C1 segment of cervical spinal cord (tissue), 14 donors: ENCODE results near the gene IL19.

Source experiments
- DNase-seq, 14 donors: peaks; one replicate each; lab custom pipeline; 2025; lab: John Stamatoyannopoulos, UW

IL19 gene

DNA sequence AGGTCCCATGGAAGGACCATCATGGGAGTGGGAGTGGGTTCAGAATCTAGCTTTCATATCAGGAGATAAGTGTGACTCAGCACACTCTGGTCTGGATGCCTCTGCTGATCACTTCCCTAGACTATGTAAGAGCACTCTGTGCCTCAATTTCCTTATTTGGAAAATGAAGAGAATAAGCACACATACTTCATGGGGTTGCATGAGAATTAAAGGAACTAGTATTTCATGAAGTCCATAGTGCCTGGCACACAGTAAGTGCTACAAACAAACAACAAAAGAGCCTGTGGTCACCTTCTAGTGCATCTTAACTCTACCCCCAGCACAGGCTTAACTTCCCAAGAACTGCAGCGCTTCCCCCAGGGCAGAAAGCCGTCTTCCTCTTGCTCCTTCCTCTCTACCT, 85.3 kb downstream of the IL19 start:
- DNase-seq: no peak

DNA sequence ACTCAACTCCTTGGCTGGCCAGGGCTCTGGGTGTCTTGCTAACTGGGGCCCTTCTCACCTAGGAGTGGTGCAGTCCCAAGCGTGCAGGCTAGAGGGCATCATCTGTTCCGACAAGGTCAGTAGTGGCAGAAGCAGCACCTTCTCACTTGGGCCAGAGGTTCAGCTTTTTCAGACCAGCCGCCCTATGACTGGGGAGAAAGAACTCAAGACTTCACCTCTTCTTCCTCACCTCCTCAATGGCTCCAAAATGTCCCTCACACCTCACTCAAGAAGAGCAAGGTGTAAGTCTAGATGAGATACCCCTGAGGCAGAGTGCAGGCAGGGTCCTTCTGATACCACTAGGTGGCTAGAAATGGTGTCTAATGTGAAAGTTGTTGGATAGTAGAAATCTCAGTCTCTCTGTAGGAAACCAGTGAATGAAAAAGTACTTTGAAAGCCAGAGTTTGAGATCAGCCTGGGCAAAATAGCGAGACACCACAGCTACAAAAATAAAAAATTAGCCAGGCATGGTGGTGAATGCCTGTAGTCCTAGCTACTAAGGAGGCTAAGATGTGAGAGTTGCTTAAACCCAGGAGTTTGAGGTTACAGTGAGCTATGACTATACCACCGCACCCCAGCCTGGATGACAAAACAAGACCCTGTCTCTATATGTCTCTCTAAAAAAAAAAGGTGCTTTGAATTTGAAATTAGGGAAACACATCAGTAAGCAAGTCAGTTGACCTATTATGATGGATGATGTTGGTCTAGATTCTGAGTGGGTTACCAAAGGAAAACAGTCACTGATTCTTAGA, 86.3 kb downstream of the IL19 start:
- no peak for DNase-seq

DNA sequence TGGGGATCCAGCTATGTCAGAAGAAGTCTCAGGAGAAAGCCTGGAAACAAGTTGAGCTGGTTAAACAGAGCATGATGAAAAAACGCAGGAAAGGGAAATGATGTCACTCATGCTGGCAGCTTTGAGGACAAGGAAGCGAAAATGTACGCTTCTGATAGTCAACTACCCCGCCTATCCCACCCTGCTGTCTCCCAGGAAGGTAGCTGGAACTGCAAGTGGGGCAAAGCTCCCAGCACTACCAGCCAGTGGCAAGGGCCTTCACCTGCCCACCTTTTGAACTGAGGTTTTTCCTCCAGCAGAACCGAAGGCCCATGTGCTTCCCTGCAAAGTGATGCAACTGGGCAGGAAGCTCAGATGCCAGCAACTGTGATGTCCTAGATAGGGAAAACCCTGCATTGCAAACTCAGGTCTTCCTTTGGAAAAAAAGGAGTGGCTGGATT, 88.5 kb downstream of the IL19 start:
- peak in 3 of 14 donors; percentile 5 to 7 (median 6) for DNase-seq

DNA sequence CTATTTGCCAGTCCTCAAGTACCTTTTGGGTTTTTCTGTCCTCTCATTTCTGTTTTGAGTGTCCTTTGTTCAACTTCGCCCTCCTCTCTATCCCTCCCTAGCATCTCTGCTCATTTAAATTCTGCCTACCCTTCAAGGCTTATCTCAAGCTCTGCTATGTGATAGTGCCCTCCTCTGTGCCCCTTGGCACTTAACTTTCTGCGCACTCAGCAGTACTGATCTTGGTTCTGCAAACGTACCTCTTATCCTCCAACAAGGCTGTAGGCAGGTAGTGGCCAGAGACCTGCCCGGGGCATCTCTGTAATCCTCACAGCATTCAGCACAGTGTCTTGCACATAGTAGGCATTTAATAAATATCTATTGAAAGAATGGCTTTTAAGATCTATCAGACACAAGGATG, 89.6 kb downstream of the IL19 start:
- no peak for DNase-seq

DNA sequence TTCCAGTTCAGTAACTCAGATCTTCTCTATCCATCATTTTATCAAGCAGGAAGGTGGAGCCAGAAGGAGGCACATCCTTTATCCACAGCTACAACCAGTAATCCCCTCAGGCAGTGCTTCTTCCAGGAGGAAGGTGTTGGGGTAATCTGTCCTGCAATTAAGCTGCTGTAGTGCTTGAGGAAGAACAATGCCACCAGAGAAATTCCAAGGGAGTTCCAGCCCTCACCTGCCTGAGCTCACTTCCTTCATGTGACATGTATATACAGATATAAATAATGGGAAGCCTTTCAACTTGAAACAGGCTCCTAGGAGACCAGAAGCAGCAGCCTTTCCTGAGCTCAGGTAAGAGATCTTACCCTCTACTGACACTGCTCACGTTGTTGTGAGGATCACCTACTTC, 92.7 kb downstream of the IL19 start:
- DNase-seq: no peak

DNA sequence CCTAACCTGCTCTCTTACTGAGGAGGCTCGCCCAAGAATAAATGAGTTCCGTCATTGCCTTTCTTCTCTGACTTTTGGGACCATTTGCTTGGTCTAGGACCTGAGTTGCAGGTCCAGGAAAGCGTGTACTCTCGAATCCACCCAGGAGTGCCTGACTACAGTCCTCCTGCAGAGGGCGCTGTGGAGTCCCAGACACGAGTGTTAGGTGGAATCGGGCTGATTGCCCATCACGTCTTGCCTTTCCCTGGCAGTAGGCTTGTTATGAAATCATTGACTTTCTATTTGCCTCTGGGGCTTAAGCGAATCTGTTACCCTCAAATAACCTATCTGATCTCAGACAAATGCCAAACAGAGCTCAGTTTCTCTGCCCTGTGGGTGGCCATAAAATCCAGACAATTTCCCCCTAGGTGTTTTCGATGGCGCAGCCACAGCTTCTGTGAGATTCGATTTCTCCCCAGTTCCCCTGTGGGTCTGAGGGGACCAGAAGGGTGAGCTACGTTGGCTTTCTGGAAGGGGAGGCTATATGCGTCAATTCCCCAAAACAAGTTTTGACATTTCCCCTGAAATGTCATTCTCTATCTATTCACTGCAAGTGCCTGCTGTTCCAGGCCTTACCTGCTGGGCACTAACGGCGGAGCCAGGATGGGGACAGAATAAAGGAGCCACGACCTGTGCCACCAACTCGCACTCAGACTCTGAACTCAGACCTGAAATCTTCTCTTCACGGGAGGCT, 94.5 kb downstream of the IL19 start, which contains the start of gene IL20:
IL20 (plus strand) TSS at position 685 of the 733 bp plus-strand sequence. CDS start 230 bp downstream, outside the sequence.
- peak in 8 of 14 donors; percentile 3 to 34 (median 19) for DNase-seq

DNA sequence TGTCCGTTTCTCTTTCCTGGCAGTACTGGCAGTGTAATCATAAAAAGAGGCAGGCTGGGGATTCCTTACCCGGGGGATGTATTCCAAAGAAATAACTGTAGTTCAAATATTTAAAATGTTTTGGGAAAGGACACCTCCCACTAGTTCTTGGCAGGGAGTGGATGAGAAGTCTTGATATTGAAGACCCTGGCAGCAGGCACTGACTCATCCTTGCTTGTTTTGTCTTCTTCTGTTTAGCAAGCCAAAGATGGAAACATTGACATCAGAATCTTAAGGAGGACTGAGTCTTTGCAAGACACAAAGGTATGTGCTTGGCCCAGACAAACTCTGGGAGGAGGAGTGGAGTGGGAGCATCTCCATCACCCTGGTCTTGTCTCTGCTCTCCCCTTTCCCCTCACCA, 95.5 kb downstream of the IL19 start:
- no peak for DNase-seq

DNA sequence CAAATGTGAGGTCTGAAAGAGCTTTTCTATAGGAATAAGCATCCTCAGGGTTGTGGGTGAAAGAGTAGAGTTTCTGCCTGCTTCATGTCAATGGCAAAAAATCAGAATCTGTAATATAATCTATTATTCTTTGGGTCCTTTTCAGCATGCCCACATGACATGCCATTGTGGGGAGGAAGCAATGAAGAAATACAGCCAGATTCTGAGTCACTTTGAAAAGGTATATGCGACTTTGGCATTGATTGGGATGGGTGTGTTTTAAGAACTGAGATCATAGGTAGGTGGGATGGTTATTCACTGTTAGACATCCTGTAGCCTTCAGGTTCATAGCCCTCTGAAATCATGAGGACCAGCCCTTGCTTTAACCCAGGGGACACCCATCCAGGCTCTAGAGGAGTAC, 96.7 kb downstream of the IL19 start:
- no peak for DNase-seq

DNA sequence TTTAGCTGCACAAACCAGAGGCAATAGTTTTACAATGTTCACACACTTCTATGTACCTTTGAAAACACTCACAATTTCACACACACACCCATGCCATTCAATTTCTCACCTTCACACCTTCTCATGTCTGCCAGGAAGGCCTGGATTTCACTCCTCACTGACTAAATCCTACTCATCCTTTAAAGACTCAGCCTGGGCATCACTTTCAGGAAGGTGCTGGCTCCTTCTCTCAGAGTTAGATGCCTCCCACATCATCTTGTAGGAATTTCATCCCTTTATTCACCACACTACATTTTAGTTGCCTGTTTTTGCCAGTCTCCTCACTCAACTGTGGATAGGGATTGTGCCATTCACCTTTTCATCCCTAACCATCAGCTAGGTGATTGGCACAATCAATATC, 97.1 kb downstream of the IL19 start:
- DNase-seq: no peak

DNA sequence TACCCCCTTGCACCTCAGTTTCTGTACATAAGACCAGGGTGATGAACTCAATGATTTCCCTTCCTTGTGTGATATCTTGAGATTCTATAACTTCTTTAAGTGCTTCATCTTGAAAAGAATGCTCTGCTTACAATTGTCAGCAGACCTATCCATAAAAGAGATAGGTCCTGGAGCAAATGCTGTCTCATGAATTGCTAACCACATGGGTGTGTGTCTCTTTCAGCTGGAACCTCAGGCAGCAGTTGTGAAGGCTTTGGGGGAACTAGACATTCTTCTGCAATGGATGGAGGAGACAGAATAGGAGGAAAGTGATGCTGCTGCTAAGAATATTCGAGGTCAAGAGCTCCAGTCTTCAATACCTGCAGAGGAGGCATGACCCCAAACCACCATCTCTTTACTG, 97.7 kb downstream of the IL19 start:
- no peak for DNase-seq

DNA sequence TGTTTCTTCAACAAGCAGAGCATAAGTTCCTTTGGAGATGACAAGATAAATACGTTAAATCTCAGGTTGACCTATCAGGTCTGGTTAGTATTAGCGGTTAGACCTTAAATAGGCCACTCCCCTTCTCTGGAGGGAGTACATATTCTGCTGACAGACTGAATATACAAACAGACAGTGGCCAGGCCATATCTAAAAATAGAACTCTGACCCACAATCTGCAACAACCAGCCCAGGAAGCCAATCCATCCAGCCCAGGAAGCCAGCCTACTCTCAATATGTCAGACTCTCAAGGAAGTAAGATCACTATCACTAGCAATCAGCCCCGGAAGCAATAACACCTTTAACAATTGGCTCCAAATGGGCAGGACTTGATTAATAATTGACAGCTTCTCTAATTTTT, 101.6 kb downstream of the IL19 start:
- DNase-seq: no peak

DNA sequence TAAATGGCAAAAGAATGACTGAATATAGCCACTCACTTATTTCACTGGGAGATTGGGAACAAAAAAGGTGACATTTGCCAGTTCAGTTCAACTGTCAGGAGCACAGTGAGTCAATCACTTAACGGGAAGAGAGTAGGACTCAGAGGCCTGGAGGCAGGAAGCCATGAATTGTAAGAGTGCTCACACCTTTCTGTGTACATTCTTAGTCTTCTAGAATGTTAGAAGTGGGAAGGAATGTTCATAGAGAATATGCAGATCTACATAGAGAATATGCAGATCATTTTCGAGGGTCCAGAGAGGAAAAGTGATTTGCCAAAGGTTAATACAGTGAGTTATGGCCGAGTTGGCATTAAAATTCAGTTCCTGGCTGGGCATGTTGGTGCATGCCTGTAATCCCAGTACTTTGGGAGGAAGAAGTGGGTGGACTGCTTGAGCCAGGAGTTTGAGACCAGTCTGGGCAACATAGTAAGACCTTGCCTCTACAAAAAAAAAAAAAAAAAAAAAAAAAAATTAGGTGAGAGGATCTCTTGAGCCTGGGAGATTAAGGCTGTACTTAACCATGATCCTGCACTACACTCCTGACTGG, 103.1 kb downstream of the IL19 start:
- DNase-seq: no peak

DNA sequence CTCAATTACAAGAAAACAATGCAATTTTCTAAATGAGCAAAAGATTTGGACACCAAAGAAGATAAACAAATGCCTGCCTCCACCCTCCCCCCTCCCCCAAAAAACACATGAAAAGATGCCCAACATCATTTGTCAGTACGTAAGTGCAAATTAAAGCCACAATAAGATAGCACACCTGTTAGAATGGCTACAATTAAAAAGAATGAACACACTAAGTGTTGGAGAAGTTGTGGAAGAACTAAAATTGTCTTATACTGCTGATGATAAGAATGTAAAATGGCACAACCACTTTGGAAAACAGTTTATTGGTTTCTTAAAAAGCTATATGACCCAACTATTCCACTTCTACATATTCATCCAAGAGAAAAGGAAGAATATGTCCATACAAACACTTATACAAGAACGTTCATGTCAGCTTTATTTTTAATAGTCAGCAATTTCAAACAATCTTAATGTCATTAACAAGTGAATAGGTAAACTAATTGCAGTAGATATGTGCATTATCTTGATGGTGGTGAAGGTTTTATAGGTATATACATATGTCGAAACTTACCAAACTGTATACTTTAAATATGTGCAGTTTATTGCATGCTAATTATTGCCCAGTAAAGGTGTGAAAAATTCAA, 105.3 kb downstream of the IL19 start:
- no peak for DNase-seq

DNA sequence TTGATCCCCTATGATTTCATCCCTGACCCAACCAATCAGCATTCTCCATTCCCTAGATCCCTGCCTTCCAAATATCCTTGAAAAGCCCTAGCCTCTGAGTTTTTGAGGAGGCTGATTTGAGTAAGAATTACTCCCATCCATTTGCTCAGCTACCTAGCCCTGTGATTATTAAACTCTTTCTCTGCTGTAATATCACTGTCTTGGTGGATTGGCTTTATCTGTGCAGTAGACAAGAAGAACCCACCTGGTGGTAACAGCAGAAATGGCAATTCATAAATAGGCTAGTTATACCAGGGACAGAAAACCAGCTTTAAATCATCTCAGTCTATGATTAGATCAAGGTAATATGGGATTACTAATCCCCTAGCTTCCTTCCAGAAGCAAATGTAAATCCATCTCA, 107.9 kb downstream of the IL19 start:
- DNase-seq: no peak

DNA sequence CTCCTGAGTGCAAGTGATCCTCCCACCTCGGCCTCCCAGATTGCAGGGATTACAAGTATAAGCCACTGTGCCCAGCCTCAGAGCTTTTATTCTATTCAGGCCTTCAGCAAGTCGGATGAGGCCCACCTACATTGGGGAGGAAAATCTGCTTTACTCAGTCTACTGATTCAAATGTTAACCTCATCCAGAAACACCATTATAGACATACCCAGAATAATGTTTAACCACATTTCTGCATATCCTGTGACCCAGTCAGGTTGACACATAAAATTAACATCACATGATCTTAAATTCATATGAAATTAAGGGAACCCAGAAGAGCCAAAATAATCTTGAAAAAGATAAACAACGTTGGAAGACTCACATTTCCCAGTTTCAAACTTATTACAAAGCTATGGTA, 109.7 kb downstream of the IL19 start:
- no peak for DNase-seq

DNA sequence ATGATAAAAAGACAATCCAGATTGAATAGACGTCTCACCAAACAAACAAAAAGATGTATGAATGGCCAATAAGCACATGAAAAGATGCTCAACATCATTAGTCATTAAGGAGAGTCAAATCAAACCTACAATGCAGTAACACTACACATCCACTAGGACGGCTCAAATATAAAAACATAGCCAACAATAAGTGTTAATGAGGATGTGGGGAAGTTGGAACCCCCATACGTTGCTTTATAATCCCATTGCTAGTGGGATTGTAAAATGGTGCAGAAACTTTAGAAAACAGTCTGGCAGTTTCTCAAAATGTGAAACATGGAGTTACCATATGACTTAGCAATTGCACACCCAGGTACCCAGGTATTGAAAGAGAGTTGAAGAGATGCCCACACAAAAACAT, 112.0 kb downstream of the IL19 start:
- DNase-seq: no peak

DNA sequence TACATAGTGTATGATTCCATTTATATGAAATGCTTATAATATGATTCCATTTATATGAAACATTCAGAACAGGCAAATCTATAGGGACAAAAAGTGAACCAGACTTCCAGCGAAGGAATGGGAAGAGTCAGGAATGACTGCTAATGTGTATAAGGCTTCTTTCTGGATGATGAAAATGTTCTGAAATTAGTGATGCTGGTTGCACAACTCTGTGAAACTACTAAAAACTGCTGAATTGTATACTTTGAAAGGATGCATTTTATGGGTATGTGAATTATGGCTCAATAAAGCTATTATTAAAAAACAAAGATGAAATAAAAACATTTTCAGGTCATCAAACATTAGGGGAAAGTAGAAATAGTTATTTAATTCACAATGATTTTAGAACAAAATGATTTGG, 112.6 kb downstream of the IL19 start:
- DNase-seq: no peak

DNA sequence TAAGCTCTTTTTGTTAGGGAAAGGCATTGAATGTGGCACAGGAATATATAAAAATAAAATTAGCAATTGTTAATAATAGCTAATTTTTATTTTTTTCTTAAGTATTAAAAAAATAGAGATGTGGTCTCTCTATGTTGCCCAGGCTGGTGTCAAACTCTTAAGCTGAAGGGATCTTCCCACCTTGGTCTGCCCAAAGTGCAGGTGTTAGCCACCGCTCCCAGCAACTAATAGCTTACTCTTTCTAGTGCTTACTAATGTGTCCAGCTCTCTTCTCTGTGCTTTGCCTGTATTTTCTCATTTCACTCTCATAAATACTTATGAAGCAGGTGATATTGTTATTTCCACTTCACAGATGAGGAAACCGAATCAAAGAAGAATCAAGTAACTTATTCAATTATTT, 113.3 kb downstream of the IL19 start:
- DNase-seq: no peak

DNA sequence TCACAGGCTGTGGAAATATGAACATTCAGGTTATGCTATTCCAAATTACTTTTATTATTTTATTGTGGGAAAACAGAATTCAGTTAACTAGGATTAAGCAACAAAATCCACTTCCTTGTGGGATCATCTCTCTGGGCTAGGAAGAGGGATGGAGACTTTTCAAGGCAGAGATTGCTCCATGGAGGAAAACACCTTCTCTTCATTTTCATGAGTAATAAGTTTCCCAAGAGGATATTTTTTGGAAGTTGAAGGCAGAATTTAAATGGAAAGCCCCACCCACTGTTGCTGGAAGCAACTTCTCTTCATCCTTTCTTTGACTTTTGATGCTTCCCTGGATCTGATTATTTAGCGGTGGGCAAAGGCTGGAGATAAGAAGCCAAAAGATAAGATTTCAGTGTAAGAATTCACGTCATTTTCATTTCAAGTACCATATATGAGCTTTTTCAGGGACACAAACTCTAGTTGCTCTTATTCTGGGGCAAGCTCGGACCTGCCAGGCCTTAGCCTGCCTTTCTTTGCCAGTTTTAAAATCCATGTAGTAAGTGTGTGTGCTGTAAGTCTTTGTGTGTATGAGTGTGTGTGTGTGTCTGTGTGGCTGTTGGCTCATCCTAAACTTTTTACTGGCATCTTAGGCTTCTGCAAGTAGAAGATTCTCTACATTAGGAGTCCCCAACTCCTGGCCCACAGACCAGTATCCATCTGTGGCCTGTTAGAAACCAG, 114.9 kb downstream of the IL19 start:
- DNase-seq: no peak

DNA sequence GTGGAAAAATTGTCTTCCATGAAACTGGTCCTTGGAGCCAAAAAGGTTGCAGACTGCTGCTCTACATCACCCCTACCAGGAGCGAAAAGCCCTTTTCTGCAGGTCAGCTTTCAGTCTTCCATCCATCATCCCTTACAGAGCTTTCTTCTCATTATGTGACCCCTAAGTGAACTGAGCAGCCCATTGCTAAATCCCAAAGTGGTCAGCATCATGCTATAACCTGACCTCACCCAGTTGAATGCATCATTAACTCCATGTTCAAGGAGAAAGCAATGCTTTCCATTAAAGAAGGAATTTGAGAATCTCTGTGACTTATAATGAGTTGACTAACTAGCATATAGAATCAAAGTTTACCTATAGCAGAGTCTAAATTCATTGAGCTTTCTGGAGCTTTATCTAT, 116.3 kb downstream of the IL19 start:
- DNase-seq: no peak

DNA sequence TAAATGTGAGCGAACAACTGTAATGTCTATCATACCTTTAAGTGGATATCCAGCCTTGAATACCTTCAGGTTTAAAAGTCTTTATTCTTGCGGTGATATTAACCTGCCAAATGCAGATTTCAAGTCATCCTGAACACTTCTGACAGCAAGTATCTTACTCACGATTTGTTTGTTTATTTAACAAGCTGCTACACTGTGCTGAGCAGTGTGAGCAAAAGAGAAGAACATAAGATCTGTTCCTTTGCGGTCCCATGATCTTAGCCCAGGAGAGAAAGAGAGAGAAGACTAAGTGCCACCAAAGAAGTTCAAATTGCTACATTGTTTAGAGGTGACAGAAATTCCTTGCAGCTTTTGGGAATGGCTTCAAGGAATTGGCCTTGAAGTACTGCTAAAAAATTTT, 117.1 kb downstream of the IL19 start:
- DNase-seq: no peak
